Inferior parietal cortex (tissue), 1 donor: Measurements from ENCODE around the gene BRD7.

Experiments
- DNase-seq: peaks from one replicate; pipeline ENCODE4 v3.0.0-alpha.2; 2016; ENCODE audit errors: extremely low spot score

BRD7 gene

GRCh38 chr16:50368410-50369132 is at the start of gene BRD7:
Gene BRD7 (minus strand): TSS chr16:50368988. CDS start chr16:50368774, 214 bp downstream.
- peak; percentile 37 for DNase-seq

- no peak for DNase-seq
Observed at GRCh38 chr16:50416388-50416787, 47.6 kb upstream of the BRD7 start.

GRCh38 chr16:50414152-50414551 is 45.4 kb upstream of the BRD7 start:
- DNase-seq: no peak

GRCh38 chr16:50411034-50411433 is 42.2 kb upstream of the BRD7 start:
- no peak for DNase-seq

- no peak for DNase-seq
Observed at GRCh38 chr16:50408001-50408561, 39.3 kb upstream of the BRD7 start.

- DNase-seq: no peak
Observed at GRCh38 chr16:50407351-50407750, 38.6 kb upstream of the BRD7 start.

- DNase-seq: no peak
Observed at GRCh38 chr16:50403491-50403890, 34.7 kb upstream of the BRD7 start.

- no peak for DNase-seq
Observed at GRCh38 chr16:50402298-50402895, 33.6 kb upstream of the BRD7 start.

- DNase-seq: no peak
Observed at GRCh38 chr16:50401355-50401754, 32.6 kb upstream of the BRD7 start.

GRCh38 chr16:50400967-50401348 is 32.2 kb upstream of the BRD7 start:
- DNase-seq: no peak

- DNase-seq: no peak
Observed at GRCh38 chr16:50400312-50400966, 31.7 kb upstream of the BRD7 start.

- DNase-seq: no peak
Observed at GRCh38 chr16:50399411-50399810, 30.6 kb upstream of the BRD7 start.

GRCh38 chr16:50398336-50398735 is 29.5 kb upstream of the BRD7 start:
- DNase-seq: no peak

GRCh38 chr16:50396761-50397535 is 28.2 kb upstream of the BRD7 start:
- DNase-seq: no peak

- DNase-seq: no peak
Observed at GRCh38 chr16:50395763-50396710, 27.2 kb upstream of the BRD7 start.

GRCh38 chr16:50393858-50394802 is 25.3 kb upstream of the BRD7 start:
- DNase-seq: no peak

GRCh38 chr16:50393416-50393815 is 24.6 kb upstream of the BRD7 start:
- DNase-seq: no peak

GRCh38 chr16:50390914-50391716 is 22.3 kb upstream of the BRD7 start:
- DNase-seq: no peak

GRCh38 chr16:50390371-50390771 is 21.6 kb upstream of the BRD7 start:
- no peak for DNase-seq
